Mucosa of descending colon (tissue), 3 donors: ENCODE data around the gene PPP4R3A. TPM values are rescaled to one million over a fixed set of nuclear protein-coding genes. Genes with fewer than 3 reads are reported as not detected.
"Not testable (repeated sequence)": the region's sequence is repeated elsewhere in the genome, so short reads cannot be mapped to it uniquely, and the experiment has no call there.

Experiments used
- ATAC-seq: fragments of 200-7000 bp; cut with Tn5 transposase; one replicate; pipeline ENCODE4 v1.9.1; 2020; ENCODE audit warnings: mild to moderate bottlenecking, moderate library complexity
- DNase-seq, 3 donors: peaks; one replicate each; pipeline ENCODE4 v3.0.0-alpha.2; 2020
- H3K36me3 ChIP-seq: fragments of 200-600 bp; one replicate; pipeline ENCODE4 v1.8.0; 2021; ENCODE audit warnings: low read depth, mild to moderate bottlenecking
- H3K4me1 ChIP-seq: fragments of 200-600 bp; one replicate; pipeline ENCODE4 v1.8.0; 2021; ENCODE audit warnings: low read depth, mild to moderate bottlenecking
- H3K4me3 ChIP-seq: fragments of 200-600 bp; one replicate; pipeline ENCODE4 v1.8.0; 2021; ENCODE audit warnings: mild to moderate bottlenecking
- H3K9me3 ChIP-seq: fragments of 200-600 bp; one replicate; pipeline ENCODE4 v1.8.0; 2021; ENCODE audit warnings: mild to moderate bottlenecking
- CTCF ChIP-seq: fragments of 200-600 bp; IDR thresholded peaks from one replicate; pipeline ENCODE4 v1.8.0; 2022; ENCODE audit warnings: antibody characterized with exemption, mild to moderate bottlenecking
- intact Hi-C, 2 donors: fragments of 100-400 bp; cut with DNase I in 1 of 2; cut with micrococcal nuclease in 1 of 2; formaldehyde crosslinking; loops; one replicate each; pipeline versions ENCODE4 v1.11.0 to v1.11.1; 2022; cut with DNase I, micrococcal nuclease
- total RNA-seq, 3 donors: library from RNA; stranded (reverse); fragmentation: NEBNext Ultra II Directional in 2 of 3; extraction: Animal tissue kit (Norgen Biotek cat#: 25700) in 2 of 3; gene quantifications; one replicate each; pipeline versions ENCODE4 v1.2.1 to v1.2.4, GENCODE V29; 2021 to 2023
- donor health status: DM: no; HTN: no; CAD: no; lungs with moderate emphysema.
- donor health status: DM: no; HTN: no; CAD: no.
- donor health status: DM: no; HTN: yes; CAD: no.

Gene PPP4R3A
- total RNA-seq, 3 donors from 2014 or later, result 85.6 to 116 (median 115) TPM

GRCh38 chr14:91545204-91545603, 35.1 kb upstream of the PPP4R3A start:
- H3K9me3 ChIP-seq, result peaks cover 6% of the 10 kb centered on the region
- intact Hi-C loops, result no loop called here
- peaks cover 6% of the 10 kb centered on the region for H3K4me1 ChIP-seq
- TF ChIP-seq CTCF, result no peak
- no peak for ATAC-seq
- H3K36me3 ChIP-seq, result no peaks in the 10 kb centered on the region
- H3K4me3 ChIP-seq, result no peak overlapping the region
- DNase-seq, result no peak

GRCh38 chr14:91536327-91536726, 26.2 kb upstream of the PPP4R3A start:
- intact Hi-C loops, result no loop called here
- no peaks in the 10 kb centered on the region for H3K9me3 ChIP-seq
- no peak overlapping the region for H3K4me3 ChIP-seq
- ATAC-seq (no peak), DNase-seq (no peak)
- H3K4me1 ChIP-seq, result peaks cover 4% of the 10 kb centered on the region
- H3K36me3 ChIP-seq, result no peaks in the 10 kb centered on the region
- TF ChIP-seq CTCF, result no peak

- H3K4me1 ChIP-seq, ATAC-seq, H3K9me3 ChIP-seq, H3K4me3 ChIP-seq, intact Hi-C loops, DNase-seq, H3K36me3 ChIP-seq: not testable (repeated sequence)
Observed at GRCh38 chr14:91534059-91534458, 23.9 kb upstream of the PPP4R3A start.

- H3K4me1 ChIP-seq, result peaks cover 4% of the 10 kb centered on the region
- H3K4me3 ChIP-seq, result no peak overlapping the region
- ATAC-seq (no peak), DNase-seq (no peak)
- intact Hi-C loops, result no loop called here
- TF ChIP-seq CTCF, result no peak
- H3K36me3 ChIP-seq, result no peaks in the 10 kb centered on the region
- no peaks in the 10 kb centered on the region for H3K9me3 ChIP-seq
Observed at GRCh38 chr14:91533623-91534022, 23.5 kb upstream of the PPP4R3A start.

- TF ChIP-seq CTCF, result no peak
- H3K4me1 ChIP-seq, result peaks cover 3% of the 10 kb centered on the region
- no peak overlapping the region for H3K4me3 ChIP-seq
- DNase-seq (no peak), ATAC-seq (no peak)
- H3K36me3 ChIP-seq, result no peaks in the 10 kb centered on the region
- intact Hi-C loops, result no loop called here
- H3K9me3 ChIP-seq, result no peaks in the 10 kb centered on the region
Observed at GRCh38 chr14:91523972-91524371, 13.9 kb upstream of the PPP4R3A start.

GRCh38 chr14:91521061-91521640, 11.0 kb upstream of the PPP4R3A start:
- Histone ChIP-seq H3K4me1 (peaks cover 3% of the 10 kb centered on the region), H3K36me3 (no peaks in the 10 kb centered on the region), H3K9me3 (no peaks in the 10 kb centered on the region), H3K4me3 (no peak overlapping the region)
- intact Hi-C loops, result no loop called here
- no peak for TF ChIP-seq CTCF
- DNase-seq, result no peak
- no peak for ATAC-seq
